NCI-H1048 (cell line): ENCODE data around the gene PXDC1.

Experiments used
- DNase-seq: peaks from one replicate; lab custom pipeline; 2025; lab: John Stamatoyannopoulos, UW

PXDC1 gene, protein sequence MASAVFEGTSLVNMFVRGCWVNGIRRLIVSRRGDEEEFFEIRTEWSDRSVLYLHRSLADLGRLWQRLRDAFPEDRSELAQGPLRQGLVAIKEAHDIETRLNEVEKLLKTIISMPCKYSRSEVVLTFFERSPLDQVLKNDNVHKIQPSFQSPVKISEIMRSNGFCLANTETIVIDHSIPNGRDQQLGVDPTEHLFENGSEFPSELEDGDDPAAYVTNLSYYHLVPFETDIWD

DNA sequence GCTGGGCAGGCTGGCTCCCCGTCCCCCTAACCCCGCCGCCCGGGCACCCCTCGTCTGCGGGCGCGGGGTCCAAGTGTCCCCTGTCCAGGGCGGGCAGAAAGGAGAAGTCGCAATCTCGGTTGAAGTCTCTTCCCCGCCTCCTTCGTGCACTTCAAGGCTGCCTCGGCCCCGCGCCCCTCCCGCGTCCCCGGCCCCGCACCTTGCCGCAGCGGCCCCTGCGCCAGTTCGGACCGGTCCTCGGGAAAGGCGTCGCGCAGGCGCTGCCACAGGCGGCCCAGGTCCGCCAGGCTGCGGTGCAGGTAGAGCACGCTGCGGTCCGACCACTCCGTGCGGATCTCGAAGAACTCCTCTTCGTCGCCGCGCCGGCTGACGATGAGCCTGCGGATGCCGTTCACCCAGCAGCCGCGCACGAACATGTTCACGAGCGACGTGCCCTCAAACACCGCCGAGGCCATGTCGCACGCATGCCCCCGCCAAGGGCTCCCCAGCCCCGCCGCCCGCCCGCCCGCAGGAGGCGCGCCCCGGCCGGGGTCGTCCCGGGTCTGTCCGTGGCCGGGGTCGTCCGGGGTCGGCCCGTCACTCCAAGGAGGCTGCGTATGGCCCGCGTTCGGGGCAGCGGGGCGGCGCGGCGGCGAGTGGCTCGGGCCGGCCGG lies at the start of gene PXDC1:
Gene PXDC1, minus strand, starts transcription at position 637 of the 653 bp plus-strand sequence. Its CDS starts 182 bp downstream, at position 455.
- DNase-seq = no peak

DNA sequence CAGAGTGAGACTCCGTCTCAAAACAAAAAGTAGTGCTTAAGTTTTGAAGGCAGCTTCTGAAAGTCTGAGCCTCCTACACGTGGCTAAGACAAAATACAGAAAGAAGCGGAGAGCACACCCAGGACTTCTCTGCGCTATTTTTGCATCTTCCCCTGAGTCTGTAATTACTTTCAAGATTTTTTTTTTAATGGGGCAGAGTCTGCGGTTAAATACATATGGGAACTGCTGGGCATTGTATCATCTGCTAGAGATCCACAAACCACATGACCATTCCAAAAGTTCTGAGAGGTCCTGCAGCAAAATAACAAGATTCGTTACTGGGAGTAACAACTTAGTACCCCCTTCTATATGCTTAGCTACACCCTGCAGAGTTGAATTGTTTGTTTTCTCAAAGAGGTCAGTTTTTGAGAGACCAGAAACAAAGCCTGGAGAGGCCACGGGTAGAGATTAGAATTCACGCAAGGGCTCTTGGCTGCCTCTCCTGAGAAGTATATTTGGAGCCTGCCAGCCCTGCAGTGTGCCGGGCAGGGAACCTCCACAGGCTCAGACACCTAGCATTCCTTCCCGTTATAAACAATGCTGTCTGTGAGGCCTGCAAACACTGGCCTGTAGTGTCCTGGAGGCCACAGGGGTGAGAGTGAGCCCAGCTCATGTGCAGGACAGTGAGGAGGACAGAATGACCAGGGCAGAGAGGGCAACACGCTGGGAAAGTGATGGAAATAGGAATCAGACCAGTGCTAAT lies 49.5 kb upstream of the PXDC1 start:
- DNase-seq = no peak

DNA sequence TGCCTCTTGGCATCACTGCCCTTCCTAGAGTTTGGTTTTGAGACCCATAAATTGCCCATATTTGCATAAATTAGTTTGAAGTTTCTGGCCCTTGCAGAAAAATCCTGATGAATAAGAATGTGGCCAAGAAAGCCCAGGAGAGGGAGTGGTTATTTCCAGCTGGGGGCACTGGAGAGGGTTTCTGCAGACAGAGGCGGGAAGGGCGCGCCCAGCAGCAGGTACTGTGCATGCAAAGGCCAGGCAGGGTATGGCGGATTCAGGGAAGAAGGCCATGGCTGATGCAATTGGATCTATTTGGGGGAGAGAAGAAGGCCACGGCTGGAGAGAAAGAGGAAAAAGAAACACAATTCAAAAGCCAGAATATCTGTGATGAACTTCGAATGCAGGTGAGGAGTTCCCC lies 48.2 kb upstream of the PXDC1 start:
- no peak for DNase-seq

DNA sequence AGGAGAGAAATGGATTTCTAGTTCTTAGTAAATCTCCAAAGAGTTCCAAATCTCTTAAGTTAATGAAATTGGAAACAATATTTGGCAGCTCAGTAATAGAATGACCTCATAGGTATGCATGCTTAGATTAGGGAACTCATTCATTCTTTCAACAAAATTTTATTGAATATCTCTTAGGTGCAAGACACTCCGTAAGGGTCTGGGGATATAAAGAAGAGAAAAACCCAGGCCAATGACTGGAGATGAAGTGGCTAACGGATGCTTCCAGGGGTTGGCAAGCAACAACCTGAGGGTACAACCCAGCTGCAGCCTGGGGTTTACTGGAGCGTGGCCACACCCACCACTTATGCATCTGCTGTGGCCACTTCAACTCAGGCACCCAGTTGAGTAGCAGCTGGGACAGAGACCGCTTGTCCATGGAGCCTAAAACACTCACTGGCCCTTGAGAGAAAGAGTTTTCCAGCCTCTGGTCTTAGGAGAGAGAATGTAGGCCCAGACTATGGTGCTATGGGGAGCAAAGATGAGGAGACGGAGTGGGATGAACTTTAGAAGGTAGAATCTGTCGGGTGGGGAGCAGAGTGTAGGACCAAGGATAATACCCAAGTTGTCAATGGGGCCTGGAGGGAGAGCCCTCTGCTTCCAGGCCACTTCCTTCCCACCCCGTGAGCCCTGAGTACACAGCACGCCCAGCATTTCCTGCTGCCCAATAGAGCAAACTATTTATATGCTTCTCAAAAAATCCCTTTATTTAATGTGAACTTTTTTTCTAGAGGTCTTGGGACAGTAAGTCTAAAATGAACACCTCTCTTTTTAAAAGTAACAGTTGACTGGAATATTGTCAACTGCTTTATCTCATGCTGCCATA lies 46.8 kb upstream of the PXDC1 start:
- DNase-seq = no peak

- no peak for DNase-seq
Measured at GRCh38 chr6:3797231-3798054, 45.9 kb upstream of the PXDC1 start.

DNA sequence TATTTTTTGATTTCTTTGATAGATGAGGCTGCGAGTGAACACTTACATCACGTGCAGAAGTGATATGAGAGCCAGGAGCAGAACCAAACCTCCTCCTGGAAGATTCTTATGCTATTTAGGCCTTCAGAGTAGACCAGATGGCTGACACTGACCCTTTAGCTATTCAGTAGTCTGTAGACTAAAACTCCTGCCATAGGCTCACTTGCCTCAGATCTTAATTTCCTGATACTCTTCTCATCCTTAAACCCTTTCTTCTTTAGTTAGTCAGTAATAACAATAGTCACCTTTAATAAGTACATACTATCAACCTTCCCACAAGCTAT lies 45.2 kb upstream of the PXDC1 start:
- DNase-seq = no peak

GRCh38 chr6:3795836-3796718 lies 44.6 kb upstream of the PXDC1 start:
- DNase-seq = no peak

- DNase-seq = no peak
Measured at GRCh38 chr6:3794092-3794491, 42.6 kb upstream of the PXDC1 start.

DNA sequence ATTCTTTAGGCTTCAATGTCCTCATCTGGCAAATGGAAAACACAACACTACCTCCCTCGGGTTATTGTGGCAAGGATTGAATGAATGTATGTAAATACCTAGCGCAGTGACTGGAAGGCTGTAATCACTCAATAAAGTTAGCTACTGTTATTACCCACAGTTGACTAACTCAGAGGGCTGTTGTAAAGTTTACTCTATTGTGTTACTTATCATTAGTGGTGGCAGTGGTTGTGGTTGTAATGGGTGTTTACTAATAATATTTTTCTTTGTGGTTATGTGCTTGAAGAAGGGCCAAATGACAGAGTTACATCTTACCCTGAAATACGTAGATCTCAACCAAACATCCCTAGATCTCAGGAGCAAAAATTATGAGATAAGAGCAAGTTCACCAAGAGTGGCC lies 42.0 kb upstream of the PXDC1 start:
- DNase-seq = no peak

DNA sequence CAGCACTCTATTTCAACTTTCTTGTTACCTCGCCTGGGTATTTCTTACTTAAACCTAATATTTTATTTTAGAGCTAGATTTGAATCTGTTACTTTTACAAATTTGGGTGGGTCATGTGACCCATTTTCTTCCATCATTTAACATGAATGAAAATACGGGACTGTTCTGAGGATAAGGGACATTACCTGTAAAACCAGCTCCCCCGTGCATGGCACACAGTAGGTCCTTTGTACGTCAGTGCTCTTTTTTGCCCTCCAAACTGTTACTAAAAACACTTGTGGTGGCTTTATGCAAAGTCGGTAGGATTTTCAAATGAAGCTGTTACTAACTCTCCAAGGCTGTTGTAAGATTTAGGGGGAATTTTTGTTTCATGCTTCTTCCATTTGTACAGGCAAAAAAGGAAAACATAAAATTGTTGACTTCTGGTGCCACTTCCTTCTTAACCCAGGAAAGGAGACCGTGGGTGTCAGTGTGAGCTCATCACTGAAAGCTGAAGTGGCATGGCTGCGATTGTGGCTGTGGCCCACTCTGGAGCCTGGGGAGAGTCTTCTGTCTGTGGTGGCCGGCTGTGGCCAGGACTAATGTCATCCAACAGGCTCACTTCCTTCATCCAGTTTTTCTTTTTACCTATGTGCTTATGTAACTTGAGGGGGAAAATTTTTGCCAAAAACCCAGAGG lies 40.2 kb upstream of the PXDC1 start:
- no peak for DNase-seq

DNA sequence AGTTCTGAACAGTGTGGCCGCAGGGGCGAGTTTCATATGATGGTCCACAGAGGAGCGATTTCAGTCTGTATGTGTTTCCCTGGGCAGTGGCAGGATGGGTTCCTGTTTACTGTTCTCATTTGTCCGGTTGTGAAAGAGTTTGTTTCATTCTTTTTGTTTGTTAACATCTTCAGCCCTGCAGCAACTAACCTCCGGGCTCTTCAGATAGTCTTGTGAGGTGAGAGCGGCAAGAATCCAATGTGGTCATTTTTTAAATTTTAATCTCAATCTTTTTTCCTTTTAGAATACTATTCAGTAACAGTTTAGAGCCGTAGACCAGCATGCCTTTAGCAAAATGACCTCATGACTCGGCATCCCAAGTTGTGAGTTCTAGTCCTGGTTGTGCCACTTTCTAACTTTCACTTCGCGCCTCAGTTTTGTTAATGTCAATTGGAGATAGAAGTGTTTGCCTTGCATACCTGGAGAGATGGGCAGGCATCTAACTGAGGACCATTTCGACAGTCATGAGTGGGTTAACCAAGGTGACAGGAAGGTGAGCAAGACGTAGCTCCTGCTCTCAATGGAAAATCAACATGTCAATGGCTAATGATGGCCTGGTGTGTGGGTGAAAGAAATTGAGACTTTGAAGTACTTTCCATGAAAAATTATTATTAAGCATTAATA lies 38.5 kb upstream of the PXDC1 start:
- no peak for DNase-seq

DNA sequence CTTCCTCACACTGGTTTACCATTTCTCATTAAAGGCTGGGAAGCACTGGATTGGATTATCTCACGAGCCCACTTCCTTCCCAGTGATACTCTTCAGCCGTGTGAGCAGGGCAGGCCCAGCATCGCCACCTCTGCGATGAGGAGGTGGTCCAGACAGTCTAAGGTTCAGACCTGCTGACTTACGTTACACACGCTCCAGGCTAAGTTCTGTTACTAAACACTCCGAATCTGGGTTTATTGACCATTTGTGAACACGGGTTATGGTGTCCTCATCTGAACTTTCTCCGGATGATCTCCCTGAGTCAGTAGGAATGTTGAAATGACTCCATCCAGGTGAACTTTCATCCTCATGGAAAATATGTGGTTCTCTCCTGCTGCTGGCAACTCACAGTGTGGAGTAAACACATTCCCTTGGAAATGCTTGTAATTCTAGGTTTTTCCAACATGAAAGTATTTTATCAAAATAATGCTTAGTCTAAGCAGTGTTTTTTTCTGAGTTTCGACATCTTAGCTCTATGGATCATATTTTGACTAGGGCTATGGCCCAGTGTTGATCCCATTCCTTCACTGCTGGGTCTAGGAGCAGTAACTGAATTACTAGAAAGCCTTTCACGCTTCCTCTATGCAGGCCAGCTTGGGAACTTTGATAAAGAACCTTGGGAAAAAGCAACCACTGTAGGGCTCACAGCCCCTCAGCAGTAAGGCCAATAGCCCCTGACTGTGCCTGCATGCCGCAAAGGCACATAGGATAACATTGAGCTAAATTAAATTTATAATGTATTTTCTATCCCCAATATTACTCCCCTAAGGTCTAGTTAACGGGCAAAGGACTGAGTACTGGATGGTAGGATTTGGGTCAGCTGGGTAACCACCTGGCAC lies 37.7 kb upstream of the PXDC1 start:
- DNase-seq = no peak

- DNase-seq = no peak
Measured at GRCh38 chr6:3788408-3789017, 37.0 kb upstream of the PXDC1 start.

- DNase-seq = no peak
Measured at GRCh38 chr6:3786141-3786540, 34.6 kb upstream of the PXDC1 start.

- no peak for DNase-seq
Measured at GRCh38 chr6:3785745-3786098, 34.2 kb upstream of the PXDC1 start.

DNA sequence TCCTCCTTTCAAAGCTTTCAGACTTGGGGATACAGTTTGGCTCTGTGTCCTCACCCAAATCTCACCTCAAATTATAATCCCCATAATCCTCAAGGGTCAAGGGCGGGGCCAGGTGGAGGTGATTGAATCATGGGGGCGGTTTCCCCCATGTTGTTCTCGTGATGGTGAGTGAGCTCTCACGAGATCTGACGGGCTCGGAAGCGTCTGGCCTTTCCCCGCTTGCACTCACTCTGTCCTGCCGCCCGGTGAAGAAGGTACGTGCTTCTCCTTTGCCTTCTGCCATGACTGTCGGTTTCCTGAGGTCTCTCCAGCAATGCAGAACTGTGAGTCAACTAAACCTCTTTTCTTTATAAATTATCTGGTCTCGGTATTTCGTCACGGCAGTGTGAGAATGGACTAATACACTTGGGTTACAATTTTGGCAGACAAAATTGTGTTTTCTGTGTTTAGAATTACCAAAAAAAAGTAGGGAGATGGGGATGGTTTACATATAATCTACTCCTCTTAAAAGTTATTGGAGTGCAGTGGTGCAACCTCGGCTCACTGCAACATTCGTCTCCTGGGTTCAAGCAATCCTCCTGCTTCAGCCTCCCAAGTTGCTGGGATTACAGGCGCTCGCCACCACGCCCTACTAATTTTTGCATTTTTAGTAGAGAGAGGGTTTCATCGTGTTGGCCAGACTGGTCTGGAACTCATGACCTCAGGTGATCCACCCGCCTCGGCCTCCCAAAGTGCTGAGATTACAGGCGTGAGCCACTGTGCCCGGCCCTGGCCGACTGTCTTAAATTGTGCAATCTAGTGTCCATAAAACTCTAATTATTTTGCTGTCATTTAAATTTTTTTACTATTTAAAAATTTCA lies 33.6 kb upstream of the PXDC1 start:
- no peak for DNase-seq

DNA sequence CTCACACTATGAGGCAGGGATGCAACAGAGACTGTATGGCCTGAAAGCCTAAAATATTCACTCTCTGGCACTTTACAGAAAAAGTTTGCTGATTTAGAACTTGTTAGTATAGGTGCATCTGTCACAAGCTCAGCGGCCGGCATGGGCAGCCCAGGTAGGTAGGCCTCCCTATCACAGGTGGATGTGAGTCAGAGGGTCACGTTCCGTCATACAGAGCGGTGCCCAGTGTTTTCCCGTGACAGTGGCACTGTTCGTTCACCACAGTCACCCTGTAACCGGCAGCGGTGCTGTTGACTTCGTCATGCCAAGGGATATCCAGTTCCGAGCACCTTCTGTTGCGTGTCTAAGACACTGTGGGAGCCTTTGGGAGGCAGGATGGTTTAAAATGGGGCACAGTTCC lies 32.9 kb upstream of the PXDC1 start:
- DNase-seq = no peak
